LHCN-M2 (cell line): ENCODE data around the gene NLGN2. TPM values are rescaled to one million over a fixed set of nuclear protein-coding genes. Genes with fewer than 3 reads are reported as not detected.

Source experiments
- DNase-seq: peaks from one replicate; pipeline ENCODE4 v3.0.0-alpha.2; 2012; ENCODE audit warnings: low read depth
- total RNA-seq: library from RNA; depleted of rRNA; stranded (reverse); fragments of >200 nt; gene quantifications from 2 replicates; pipeline ENCODE4 v1.2.3, GENCODE V29; 2014

Gene NLGN2
- total RNA-seq, 1 experiment from 2014 or later = 8.3 TPM

DNA sequence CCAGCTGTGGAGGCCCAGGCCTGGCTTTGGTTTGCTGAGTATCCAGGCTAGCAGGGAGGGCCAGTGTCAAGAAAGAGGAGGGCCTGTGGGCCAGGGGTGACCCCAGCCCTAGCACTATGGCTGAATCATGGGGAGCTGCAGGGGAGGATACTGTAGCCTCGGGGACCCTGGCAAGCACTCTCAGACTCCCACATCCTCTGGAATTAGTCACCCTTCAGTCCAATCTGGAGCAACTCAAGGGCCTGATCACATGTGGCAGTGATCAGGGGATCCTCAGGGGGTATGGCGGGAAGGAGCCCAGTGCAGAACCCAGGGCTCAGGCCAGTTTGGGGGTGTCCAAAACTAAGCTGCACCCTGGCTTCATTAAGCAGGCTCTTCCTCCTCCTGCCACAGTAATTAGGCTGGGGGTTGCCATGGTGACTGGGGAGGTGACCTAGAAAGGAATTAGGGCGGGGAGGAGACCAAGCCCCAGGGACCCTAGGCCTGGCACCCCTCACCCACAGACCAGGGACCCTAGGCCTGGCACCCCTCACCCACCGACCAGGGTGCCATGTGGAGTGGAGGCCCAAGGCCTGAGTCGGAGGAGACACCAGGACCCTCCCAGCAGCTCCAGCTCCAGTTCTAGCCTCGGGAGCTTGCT is 5.8 kb downstream of the NLGN2 start:
- peak; percentile 24 for DNase-seq

GRCh38 chr17:7414837-7415236 is 7.2 kb downstream of the NLGN2 start:
- no peak for DNase-seq

GRCh38 chr17:7415784-7416183 is 8.1 kb downstream of the NLGN2 start:
- no peak for DNase-seq

DNA sequence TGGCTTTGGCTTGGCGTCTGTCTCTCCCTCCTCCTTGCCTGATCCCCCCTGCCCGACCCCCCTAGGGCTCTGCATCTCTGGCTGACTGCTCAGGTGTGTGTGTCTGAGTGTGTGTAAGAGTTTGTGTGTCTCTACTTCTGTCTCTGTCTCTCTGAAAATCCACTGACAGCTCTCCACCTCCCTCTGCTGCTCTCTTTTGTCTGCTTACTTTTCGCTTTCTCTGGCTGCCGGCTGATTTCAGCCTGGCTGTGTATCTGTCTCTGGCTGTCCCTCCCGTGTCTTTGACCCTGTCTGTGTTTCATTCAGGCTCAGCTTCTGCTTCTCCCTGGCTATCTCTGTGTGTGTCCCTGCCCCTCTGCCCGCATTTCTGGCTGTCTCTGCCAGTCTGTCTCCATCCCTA is 8.7 kb downstream of the NLGN2 start:
- no peak for DNase-seq

- DNase-seq = no peak
These were observed 9.5 kb downstream of the NLGN2 start for GRCh38 chr17:7417056-7417655.

GRCh38 chr17:7418472-7419152 is 11.0 kb downstream of the NLGN2 start:
- DNase-seq = no peak

DNA sequence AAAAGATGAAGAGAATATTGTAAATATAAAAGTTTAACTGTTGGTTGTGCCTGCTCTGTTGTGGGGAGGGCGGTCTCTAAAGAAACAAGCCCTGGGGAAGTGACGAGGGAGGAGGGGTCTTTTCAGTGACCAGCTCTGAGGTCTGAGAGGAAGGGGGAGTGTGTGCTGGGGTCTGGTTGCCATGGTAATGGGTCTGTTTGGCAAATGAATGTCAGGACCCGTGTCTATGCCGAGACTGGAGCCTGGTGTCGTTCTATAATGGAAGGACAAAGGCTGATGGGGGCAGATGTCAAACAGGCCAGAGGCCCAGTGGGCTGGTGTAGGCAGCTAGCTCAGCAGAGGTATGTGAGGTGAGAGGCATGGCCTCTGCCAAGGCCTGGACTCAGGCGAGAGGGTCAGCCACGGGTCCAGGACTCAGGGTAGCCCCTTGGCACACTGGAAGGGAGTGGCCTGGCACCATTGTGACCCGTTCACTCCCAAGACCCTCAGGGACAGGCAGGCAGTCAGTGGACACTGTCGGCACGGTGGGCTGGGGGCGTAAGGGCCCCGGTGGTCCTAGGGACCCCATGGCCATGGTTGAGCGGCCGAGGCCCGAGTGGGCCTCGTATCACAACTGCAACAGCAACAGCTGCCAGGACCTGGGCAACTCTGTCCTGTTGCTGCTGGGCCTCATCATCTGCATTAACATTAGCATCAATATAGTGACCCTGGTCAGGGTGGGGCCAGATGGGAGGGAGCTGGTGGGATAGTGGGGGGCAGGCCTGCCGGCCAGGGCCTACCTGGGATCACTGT is 12.4 kb downstream of the NLGN2 start, which contains the start of gene SPEM1:
Gene SPEM1 (plus strand): TSS at position 506 of the 792 bp plus-strand sequence. CDS start 61 bp downstream, at position 567.
- DNase-seq = no peak

GRCh38 chr17:7421186-7421585 is 13.5 kb downstream of the NLGN2 start:
- DNase-seq = no peak

- DNase-seq = no peak
These were observed 16.0 kb downstream of the NLGN2 start for GRCh38 chr17:7423679-7424078.

GRCh38 chr17:7425316-7425715 is 17.7 kb downstream of the NLGN2 start, which contains the start of gene SPEM2:
Gene SPEM2, plus strand, starts transcription at chr17:7425616. Its CDS starts 73 bp downstream, at chr17:7425689.
- no peak for DNase-seq

GRCh38 chr17:7425756-7426155 is 18.1 kb downstream of the NLGN2 start:
- DNase-seq = no peak

GRCh38 chr17:7426203-7426863 is 18.7 kb downstream of the NLGN2 start:
- DNase-seq = no peak

DNA sequence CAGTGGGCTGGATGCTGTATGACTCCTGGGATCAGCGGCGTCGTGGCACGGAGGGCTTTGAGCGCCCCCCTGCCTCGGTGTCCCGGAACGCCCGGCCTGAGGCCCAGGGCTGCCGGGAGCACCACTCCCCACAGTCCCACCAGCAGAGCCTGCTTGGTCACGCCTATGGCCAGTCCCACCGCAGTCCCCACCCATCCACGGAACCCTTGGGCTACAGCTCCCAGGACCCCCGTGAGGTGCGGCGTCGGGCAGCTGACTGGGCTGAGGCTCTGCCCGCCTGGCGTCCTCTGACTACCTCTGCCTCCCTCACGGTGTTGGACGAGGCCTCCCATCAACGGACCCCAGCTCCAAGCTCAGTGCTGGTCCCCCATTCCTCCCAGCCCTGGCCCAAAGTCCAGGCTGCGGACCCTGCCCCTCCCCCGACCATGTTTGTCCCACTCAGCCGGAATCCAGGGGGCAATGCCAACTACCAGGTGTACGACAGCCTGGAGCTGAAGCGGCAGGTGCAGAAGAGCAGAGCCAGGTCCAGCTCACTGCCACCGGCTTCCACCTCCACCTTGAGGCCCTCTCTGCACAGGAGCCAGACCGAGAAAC is 19.3 kb downstream of the NLGN2 start:
- no peak for DNase-seq

DNA sequence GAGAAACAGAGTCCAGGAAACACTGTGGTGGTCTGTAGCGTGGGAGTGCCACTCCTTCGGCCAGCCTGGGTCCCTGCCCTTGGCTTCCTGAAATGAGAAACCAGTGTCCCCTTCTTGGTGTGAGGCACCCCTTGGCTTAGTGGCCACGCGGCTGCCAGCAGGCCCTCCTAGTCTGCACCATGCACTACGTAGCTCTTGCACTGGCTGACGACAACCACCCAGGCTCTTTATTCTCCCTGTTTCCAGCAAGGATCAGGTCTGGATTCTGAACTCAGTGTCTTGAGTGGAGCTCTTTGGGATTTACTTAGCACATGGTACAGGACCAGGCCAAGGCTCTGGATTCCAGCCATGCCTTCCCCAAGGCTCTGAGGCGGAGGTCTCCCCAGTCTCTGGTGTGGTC is 19.9 kb downstream of the NLGN2 start:
- DNase-seq = no peak

GRCh38 chr17:7428557-7428956 is 20.9 kb downstream of the NLGN2 start, which contains the start of gene SPEM3:
Gene SPEM3, plus strand, starts transcription at chr17:7428857. Its CDS starts 46 bp downstream, at chr17:7428903.
- DNase-seq = no peak

GRCh38 chr17:7429722-7430121 is 22.1 kb downstream of the NLGN2 start:
- no peak for DNase-seq

- DNase-seq = no peak
These were observed 23.6 kb downstream of the NLGN2 start for GRCh38 chr17:7431231-7431630.

DNA sequence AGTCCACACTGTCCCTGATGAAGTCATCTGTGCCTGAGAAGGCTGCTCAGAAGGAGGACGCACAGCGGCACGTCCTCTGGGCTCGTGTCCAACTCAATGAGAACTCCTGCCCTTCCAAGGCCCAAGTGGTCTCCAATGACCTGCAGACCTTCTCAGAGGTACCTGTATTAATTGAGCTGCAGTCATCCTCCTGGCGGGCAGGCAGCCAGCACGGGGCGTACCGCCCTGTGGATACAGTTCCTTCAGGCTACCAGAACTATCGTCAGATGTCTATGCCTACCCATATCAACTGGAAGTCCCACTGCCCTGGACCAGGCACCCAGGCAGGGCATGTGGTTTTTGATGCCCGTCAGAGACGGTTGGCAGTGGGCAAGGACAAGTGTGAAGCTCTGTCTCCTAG is 24.7 kb downstream of the NLGN2 start:
- DNase-seq = no peak

DNA sequence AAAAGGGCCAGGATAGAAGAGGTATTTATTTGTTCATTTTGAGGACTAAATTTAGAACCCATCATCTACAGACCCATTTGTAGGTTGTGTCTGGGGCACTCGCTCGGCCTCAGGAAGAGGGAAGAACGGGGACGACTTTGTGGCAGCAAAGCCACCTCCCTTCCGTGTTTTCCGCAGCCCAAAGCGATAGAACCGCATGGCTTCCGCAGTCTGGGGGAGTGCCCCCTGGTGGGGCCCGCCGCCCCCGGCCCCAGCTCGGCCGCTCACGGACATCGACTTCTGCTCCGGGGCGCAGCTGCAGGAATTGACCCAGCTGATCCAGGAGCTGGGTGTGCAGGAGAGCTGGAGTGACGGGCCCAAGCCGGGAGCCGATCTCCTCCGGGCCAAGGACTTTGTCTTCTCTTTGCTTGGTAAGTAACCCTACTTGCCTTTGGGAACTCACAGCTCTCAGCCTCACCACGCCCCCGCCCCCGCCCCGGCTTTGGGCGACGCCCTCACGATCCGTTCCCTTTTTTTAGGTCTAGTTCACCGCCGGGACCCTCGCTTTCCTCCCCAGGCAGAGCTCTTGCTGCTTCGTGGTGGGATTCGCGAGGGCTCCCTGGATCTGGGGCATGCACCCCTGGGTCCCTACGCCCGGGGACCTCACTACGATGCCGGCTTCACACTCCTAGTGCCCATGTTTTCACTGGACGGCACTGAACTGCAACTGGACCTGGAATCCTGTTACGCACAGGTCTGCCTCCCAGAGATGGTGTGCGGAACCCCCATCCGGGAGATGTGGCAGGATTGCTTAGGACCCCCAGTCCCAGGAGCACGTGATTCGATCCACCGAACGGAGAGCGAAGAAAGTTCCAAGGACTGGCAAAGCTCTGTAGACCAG is 28.3 kb downstream of the NLGN2 start:
- no peak for DNase-seq
